GM19372 (cell line): ENCODE results near the gene CGREF1.

ENCODE experiments used
- ATAC-seq: cut with Tn5 transposase; IDR thresholded peaks from one replicate; pipeline ENCODE4 v1.9.1; 2021; ENCODE audit warnings: mild to moderate bottlenecking, low read depth, moderate library complexity; ENCODE audit not compliant: unreplicated experiment

Gene CGREF1

GRCh38 chr2:27118525-27119329 is at the start of gene CGREF1:
Gene CGREF1, minus strand, starts transcription at chr2:27119128. Its CDS starts 14,762 bp downstream, at chr2:27104366.
- ATAC-seq: no peak

DNA sequence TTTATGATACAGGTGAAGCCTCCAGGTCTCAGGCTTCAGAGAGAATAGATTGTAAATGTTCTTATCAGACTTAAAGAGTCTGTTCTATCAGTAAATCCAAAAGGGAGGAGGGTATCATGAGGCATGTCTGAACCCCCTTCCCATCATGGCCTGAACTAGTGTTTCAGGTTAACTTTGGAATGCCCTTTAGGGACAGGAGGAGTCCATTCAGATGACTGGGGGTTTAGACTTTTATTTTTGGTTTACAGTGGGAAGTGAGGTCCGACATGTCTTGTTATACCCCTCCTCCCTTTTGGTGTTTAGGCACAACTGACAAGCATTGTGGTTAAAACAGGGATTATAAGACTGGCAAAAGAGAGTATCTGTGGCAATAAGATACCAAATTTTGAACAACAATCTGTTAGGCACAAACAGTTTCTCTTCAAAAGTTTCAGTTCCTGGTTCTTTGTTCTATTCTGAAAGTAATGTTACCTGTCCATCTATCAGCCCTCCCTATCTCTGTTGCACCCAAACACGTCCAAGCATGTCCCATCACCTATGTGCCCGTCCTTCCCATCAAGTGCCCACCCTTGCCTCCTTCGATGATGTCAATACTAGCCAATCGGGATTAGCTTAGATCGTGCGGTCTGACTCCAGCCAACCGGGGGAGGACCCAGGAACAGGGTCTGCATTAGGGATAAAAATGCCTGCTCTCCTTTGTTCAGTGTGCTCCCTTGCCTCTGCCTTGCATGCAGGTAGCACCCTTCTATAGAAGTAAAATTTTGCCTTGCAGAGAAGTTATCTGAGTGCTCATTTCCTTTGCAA is 46.2 kb upstream of the CGREF1 start:
- ATAC-seq: no peak

GRCh38 chr2:27162151-27163121 is 43.5 kb upstream of the CGREF1 start:
- ATAC-seq: no peak

DNA sequence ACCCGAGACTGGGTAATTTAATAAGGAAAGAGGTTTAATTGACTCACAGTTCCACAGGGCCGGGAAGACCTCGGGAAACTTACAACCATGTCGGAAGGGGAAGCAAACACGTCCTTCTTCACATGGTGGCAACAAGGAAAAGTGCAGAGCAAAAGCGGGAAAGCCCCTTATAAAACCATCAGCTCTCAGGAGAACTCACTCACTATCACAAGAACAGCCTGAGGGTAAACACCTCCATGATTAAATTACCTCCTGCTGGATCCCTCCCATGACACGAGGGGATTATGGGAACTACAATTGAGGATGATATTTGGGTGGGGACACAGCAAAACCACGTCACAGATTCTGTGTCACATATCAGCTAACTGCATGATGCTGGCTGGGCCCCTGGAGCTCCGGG is 41.3 kb upstream of the CGREF1 start:
- ATAC-seq: no peak

- ATAC-seq: no peak
Measured at GRCh38 chr2:27159271-27159670, 40.3 kb upstream of the CGREF1 start.

GRCh38 chr2:27158468-27158867 is 39.5 kb upstream of the CGREF1 start:
- ATAC-seq: no peak

DNA sequence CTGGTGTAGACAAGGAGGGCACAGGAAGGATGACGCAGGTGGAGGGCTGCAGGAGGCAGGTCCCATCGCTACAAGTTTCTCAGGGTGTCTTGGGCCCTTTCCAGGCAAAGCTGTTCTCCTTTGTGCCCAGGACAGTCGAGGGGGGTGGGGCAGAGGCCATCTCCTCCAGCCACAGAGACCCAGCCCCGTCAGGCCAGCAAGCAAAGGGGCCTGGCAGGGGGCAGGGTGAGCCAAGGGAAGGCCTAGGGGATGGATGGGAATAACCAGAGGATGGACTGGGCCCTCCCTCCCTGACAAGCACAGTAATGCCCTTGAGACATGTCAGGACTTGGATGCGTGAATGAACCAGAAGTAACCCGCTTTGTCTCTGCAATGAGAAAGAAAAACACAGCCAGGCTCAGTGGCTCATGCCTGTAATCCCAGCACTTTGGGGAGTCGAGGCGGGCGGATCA is 36.2 kb upstream of the CGREF1 start:
- ATAC-seq: no peak

DNA sequence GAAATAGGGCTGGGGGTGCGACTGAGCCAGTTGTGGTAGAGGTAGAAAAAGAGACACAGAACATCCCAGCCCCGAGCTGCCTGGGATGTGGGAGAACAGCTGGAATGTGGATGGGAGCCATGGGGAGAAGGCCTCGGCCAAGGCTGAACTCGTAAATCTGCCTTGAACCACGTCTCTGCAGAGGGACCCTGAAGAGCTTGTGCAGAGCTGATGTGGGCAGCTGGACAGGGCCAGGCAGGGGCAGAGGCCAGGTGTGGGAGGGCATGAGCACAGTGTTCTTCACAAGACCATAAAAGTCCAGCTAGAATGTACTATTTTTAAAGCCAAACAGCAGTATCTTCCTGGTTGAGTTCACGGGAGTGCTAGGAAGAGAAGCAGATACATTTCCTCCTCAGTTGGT is 35.6 kb upstream of the CGREF1 start:
- no peak for ATAC-seq

GRCh38 chr2:27152796-27153464 is 34.0 kb upstream of the CGREF1 start:
- ATAC-seq: no peak

- ATAC-seq: no peak
Measured at GRCh38 chr2:27152102-27152795, 33.3 kb upstream of the CGREF1 start.

GRCh38 chr2:27150639-27151230 is 31.8 kb upstream of the CGREF1 start:
- no peak for ATAC-seq

GRCh38 chr2:27149570-27150405 is 30.9 kb upstream of the CGREF1 start:
- no peak for ATAC-seq

- ATAC-seq: no peak
Measured at GRCh38 chr2:27148801-27149439, 30.0 kb upstream of the CGREF1 start, which contains the start of gene TCF23. Gene TCF23, plus strand, starts transcription at chr2:27149004. Its CDS starts 130 bp downstream, at chr2:27149134.

DNA sequence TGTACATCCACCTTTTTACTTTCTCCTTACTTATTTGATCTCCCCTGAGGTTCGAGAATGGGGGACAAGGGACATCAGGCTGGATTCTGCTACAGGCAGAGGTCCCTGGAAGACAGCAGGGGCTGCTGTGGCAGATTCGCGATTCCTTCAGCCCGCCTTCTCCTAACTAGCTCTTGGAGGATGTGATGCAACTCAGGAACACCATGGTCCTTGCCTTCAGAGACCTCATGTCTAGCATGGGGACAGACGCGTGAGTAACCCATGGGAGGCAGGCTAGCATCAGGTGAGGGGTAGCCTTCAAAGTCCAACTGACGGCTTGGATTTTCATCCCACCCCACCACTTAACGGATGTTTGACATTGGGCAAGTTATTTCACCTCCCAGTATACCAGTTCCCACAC is 29.0 kb upstream of the CGREF1 start:
- no peak for ATAC-seq

- no peak for ATAC-seq
Measured at GRCh38 chr2:27145682-27146081, 26.8 kb upstream of the CGREF1 start.

GRCh38 chr2:27143285-27143684 is 24.4 kb upstream of the CGREF1 start:
- no peak for ATAC-seq

- no peak for ATAC-seq
Measured at GRCh38 chr2:27139310-27139709, 20.4 kb upstream of the CGREF1 start, which contains the start of gene PRR30. Gene PRR30, minus strand, starts transcription at chr2:27139410. Its CDS starts 1,081 bp downstream, at chr2:27138329.
